Skin of body (tissue), 2 donors: ENCODE measurements around the gene TTC19. TPM values are rescaled to one million over a fixed set of nuclear protein-coding genes. Genes with fewer than 3 reads are reported as not detected.
"Not testable (repeated sequence)": the region's sequence is repeated elsewhere in the genome, so short reads cannot be mapped to it uniquely, and the experiment has no call there.

Experiments
- DNase-seq: peaks from one replicate; lab custom pipeline; 2025; lab: John Stamatoyannopoulos, UW
- total RNA-seq: library from RNA; depleted of rRNA; stranded (reverse); fragments of >200 nt; gene quantifications from one replicate; pipeline ENCODE4 v1.2.3, GENCODE V29; 2014

TTC19 gene
- total RNA-seq, 1 donor from 2014 or later: 39.5 TPM

DNA sequence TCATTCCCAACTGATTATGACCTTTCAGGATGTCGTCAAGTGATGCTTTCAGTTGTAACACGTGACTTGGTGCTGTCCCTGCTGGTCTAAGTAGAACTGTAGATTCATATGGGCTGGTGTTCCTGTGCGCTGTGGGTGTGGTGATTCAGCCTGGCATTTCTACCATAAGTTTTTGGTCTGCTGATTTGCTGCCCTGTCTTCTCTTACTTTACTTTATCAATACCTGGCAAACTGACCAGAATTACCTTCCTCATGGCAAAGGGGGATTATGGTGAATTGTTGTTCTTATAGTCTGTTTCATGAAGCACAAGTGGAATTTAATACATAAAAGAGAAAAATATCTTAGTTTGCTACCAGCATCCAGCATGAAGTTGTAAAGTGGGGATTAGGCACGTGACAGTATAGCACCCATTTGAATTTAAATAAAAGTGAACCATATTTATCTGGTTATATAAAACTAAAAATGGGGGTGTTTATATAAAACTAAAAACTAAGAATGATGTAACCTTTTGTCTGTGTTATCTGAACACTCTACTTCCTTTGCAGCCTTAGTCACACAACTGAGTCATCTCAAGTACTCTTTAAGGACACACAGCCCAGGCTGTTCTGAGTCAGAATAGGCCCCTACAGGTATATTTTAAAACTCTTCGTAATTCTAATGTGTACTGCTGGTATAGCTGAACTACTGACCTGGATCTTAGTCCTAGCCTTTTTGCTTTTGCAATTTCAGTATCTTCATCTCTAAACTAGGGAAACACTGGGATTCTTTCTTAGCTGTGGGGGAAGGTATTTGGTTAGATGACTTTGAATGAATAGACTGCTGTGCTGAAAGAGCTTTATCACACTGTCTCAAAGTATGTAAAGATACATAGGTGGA, 28.3 kb downstream of the TTC19 start:
- DNase-seq: no peak

DNA sequence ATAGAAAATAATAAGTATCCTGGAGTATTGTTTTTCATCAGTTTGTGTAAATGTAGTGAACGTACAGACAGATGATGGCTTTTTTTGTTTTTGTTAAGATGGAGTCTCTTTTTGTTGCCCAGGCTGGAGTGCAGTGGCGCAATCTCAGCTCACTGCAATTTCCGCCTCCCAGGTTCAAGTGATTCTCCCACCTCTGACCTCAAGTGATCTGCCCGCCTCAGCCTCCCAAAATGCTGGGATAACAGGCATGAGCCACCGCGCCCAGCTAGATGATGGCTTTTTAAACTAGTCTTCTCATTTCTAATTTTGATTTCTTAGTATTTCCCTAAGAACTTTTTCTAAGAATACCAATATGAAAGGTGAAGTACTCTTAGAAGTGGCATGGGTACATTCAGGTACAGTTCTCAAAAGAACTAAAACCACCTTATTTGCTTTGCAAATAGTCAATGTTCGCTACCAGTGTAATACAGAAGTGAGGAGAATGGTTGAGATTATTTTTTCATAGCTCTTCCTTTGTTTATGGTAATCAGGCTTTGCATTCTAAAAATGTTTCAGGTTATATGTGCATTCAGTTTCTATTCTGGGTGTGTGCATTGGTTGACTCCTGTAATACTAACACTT, 34.2 kb downstream of the TTC19 start:
- no peak for DNase-seq

- DNase-seq: no peak
Observed at GRCh38 chr17:16036261-16036660, 36.6 kb downstream of the TTC19 start.

DNA sequence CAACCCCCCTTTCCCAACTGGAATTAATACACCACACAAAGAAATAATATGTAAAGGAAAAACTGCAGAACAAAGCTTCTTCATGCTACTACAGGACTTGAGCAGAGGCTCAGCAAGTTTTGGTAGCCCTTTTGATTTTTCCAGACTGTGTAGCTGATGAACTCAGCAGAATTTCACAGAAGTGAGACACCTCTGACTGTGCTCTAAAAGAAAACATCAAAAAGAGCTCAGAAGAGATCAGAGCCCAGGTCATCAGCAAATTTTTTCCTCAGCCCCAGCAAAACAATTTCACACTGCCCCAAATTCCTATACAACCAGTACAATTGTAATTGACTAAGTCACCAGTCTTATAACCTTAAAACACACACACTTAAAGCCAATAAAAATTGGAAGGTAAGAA, 38.0 kb downstream of the TTC19 start:
- no peak for DNase-seq

DNA sequence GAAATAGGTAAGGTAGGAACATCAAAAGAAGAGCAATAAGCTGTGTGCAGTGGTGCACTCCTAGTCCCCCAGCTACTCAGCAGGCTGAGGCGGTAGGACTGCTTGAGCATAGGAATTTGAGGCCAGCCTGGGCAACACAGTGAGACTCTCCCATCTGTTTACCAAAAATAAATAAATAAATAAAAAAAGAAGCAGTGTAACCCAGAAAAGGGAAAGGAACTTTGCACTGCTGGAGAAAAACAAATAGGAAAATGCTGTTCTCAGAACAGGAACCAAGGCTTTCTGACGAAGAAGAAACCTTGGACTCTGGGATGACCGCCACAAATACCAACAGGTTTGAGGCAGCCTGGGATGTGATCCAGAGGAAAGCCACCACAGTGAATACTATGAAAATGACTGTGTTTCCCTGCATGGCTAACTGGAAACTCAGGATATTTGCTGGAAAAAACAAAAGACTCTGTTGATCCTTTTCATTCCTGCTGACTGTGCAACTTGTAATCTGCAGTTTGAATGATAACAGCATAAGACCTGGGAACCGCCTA, 41.2 kb downstream of the TTC19 start:
- DNase-seq: no peak

- DNase-seq: no peak
Observed at GRCh38 chr17:16044487-16044886, 44.9 kb downstream of the TTC19 start.

DNA sequence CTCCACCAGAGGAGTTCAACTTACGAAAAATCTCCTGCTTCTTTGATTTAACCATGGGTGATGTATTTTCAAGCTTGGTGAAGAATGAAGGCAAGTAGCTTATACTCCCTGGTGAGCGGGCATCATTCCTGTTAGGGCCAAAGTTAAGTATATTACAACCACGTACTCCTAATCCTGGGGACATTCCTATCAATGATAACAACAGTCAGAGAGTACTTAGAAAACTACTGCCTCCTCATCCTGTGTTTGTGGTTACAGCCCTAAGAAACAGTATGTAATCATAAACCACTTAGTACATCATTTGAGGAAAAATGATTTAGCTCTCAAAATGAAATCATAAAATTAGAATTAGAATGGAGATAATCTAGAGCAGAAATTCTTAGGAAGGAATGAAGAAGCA, 47.3 kb downstream of the TTC19 start:
- no peak for DNase-seq

DNA sequence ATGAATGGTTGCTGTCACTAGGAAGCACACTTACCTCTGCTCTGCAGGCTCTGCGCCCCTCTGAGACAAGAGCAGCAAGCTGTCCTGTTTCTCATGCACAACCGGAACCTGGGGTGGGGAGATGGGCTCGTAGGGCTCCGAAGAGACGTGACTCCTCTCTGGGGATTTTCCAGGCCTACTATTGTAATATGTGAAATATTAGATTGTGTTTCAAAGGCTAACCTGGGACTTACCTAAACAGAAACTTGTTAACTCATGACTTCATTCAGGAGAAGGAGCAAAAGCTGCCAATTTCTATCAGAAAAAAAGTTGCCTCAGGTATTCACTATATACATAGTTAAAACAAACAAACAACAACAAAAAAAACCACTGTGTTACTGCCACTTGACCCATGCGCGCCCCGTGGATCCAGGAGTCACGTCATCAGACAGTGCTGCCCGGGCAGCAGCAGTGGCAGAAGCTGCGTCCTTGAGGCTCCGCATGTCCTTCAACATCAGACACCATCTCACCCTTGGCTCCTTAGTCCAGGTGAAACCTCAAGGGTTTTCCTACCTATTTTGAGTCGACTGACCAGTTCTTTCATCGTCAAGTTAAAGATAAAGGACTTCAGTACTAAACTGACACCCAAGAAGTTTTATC, 49.3 kb downstream of the TTC19 start:
- DNase-seq: no peak

- no peak for DNase-seq
Observed at GRCh38 chr17:16050844-16051243, 51.2 kb downstream of the TTC19 start.

DNA sequence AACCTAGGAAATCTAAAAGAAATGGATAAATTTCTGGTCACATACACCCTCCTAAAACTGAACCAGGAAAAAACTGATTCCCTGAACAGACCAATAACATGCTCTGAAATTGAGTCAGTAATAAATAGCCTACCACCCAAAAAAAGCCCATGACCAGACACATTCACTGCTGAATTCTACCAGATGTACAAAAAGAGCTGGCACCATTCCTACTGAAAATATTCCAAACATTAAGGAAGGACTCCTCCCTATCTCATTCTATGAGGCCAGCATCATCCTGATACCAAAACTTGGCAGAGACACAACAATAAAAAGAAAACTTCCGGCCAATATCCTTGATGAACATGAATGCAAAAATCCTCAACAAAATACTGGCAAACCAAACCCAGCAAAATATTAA, 52.9 kb downstream of the TTC19 start:
- no peak for DNase-seq

DNA sequence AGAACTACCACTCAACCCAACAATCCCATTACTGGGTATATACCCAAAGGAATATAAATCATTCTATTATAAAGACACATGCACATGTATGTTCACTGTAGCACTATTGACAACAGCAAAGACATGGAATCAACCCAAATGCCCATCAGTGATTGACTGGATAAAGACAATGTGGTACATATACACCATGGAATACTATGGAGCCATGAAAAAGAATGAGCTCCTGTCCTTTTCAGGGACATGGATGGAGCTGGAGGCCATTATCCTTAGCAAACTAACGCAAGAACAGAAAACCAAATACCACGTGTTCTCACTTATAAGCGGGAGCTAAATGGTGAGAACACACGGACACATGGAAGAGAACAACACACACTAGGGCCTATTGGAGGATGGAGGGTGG, 55.5 kb downstream of the TTC19 start:
- not testable (repeated sequence) for DNase-seq

DNA sequence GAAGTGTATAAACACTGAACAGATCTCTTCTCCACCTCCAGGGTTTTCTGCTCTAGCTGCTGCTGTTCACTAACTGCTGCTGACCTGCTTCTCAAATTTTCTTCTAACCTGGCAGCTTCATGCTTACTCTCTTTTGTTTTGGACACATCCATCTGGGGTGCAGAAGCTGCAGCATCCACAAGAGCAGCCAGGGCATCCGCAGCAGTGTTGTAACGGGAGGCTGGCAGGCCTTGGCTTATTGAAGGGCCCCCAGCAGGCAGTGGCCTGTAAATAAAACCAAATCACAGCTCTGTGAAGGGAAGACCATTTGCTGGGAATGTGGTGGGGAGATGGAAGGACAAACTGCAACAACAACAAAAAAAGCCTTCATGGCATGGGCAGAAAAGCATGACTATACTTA, 62.0 kb downstream of the TTC19 start:
- DNase-seq: no peak

GRCh38 chr17:16066125-16066524, 66.5 kb downstream of the TTC19 start:
- no peak for DNase-seq

GRCh38 chr17:16068323-16068722, 68.7 kb downstream of the TTC19 start:
- no peak for DNase-seq

GRCh38 chr17:16072031-16072430, 72.4 kb downstream of the TTC19 start:
- DNase-seq: no peak

DNA sequence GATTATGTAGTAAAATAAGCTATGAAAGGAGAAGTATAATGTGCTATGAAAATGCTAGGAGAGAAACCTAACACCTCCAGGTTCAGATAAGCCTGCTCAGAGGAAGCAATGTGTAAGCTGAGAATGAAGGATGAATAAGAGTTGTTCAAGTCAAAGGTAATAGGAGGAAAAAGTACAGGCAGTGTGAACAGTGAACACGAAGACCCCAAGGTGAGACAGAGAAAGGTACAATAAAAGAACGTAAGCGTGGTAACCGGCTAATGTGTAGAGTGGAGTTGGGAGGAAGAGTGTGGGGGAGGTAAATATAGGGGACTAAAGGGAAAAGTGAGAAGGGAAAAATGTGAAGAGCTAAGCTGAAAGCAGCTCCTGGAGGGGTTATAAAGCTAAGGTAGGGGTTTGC, 74.2 kb downstream of the TTC19 start:
- no peak for DNase-seq

DNA sequence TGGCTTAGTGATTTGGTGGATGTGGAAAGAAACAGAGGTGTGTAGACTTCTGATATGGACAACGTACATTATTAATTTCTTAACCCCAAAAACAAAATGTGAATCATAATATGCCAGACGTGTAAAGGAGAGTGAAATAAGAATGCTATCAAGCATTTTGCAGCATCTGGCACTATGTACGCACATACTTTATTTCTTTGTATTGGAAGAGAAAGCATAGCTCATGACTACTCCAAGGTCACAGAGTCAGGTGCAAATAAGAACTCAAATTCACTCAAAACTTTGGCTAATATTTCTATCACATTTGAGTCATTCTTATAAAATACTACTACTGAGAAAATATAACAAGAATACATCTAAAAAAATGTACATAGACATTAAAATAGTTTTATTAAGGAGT, 74.8 kb downstream of the TTC19 start:
- DNase-seq: no peak

DNA sequence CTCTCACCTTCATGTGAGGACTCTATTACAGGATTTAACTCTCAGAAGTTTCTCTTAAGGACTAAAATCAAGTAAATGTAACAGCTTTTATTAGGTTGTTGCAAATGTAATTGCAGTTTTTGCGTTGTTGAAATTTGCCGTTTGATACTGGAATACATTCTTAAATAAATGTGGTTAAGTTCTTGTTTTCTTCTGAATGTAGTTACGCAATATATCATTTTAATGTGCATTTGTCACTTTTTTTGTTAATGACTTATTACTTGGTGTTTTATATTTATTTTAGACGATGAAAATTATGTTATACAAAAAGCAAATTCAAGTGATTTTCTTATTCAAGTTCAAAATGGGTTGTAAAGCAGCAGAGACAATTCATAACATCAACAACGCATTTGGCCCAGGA, 76.3 kb downstream of the TTC19 start:
- no peak for DNase-seq
